ENCODE results near the gene NAT16.
A peak's percentile ranks its signal among the peaks of the same experiment; 100 is the strongest.
"Not testable (repeated sequence)": the region's sequence is repeated elsewhere in the genome, so short reads cannot be mapped to it uniquely, and the experiment has no call there.

NAT16 gene

GRCh38 chr7:101151908-101152651 lies 28.0 kb downstream of the NAT16 start:
- no peak overlapping the region for H3K4me3 ChIP-seq (ENCODE audit: low read length)
- H3K9ac ChIP-seq (ENCODE audit: low read length), result no peak overlapping the region
- no peaks in the 10 kb centered on the region for H3K9me3 ChIP-seq (ENCODE audit: control insufficient read depth, low read length)
- no peaks in the 10 kb centered on the region for H3K27me3 ChIP-seq (replicated peaks; ENCODE audit: control insufficient read depth, insufficient read depth, low read length)
- peaks cover 10% of the 10 kb centered on the region for H3K4me1 ChIP-seq (ENCODE audit: control insufficient read depth, insufficient read depth, low read length)
- DNase-seq (ENCODE audit: low read depth), result no peak
- H3K36me3 ChIP-seq (ENCODE audit: control insufficient read depth, insufficient read depth, low read length, severe bottlenecking), result peaks cover 6% of the 10 kb centered on the region

- no peak for DNase-seq (ENCODE audit: low read depth)
- peaks cover 22% of the 10 kb centered on the region for H3K4me1 ChIP-seq (ENCODE audit: control insufficient read depth, insufficient read depth, low read length)
- no peak overlapping the region for H3K9ac ChIP-seq (ENCODE audit: low read length)
- H3K36me3 ChIP-seq (ENCODE audit: control insufficient read depth, insufficient read depth, low read length, severe bottlenecking), result peaks cover 21% of the 10 kb centered on the region
- H3K9me3 ChIP-seq (ENCODE audit: control insufficient read depth, low read length), result no peaks in the 10 kb centered on the region
- peaks cover under 1% of the 10 kb centered on the region for H3K27me3 ChIP-seq (replicated peaks; ENCODE audit: control insufficient read depth, insufficient read depth, low read length)
- H3K4me3 ChIP-seq (ENCODE audit: low read length), result no peak overlapping the region
Observed at GRCh38 chr7:101140746-101141382, 39.2 kb downstream of the NAT16 start.

- peaks cover 22% of the 10 kb centered on the region for H3K4me1 ChIP-seq (ENCODE audit: control insufficient read depth, insufficient read depth, low read length)
- peak; percentile 36 for DNase-seq (ENCODE audit: low read depth)
- no peaks in the 10 kb centered on the region for H3K27me3 ChIP-seq (replicated peaks; ENCODE audit: control insufficient read depth, insufficient read depth, low read length)
- H3K36me3 ChIP-seq (ENCODE audit: control insufficient read depth, insufficient read depth, low read length, severe bottlenecking), result peaks cover 26% of the 10 kb centered on the region
- H3K4me3 ChIP-seq (ENCODE audit: low read length), result no peak overlapping the region
- H3K9me3 ChIP-seq (ENCODE audit: control insufficient read depth, low read length), result no peaks in the 10 kb centered on the region
- no peak overlapping the region for H3K9ac ChIP-seq (ENCODE audit: low read length)
Observed at GRCh38 chr7:101140339-101140699, 39.8 kb downstream of the NAT16 start.

DNA sequence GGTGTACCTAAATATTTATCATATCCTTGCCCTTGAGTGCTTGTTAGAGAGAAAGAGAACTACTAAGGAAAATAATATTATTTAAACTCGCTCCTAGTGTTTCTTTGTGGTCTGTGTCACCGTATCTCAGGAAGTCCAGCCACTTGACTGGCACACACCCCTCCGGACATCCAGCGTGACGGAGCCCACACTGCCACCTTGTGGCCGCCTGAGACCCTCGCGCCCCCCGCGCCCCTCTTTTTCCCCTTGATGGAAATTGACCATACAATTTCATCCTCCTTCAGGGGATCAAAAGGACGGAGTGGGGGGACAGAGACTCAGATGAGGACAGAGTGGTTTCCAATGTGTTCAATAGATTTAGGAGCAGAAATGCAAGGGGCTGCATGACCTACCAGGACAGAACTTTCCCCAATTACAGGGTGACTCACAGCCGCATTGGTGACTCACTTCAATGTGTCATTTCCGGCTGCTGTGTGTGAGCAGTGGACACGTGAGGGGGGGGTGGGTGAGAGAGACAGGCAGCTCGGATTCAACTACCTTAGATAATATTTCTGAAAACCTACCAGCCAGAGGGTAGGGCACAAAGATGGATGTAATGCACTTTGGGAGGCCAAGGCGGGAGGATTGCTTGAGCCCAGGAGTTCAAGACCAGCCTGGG lies 41.8 kb downstream of the NAT16 start:
- Histone ChIP-seq H3K36me3 (ENCODE audit: control insufficient read depth, insufficient read depth, low read length, severe bottlenecking) (peaks cover 41% of the 10 kb centered on the region), H3K4me3 (ENCODE audit: low read length) (peak overlapping the region; percentile 46), H3K4me1 (ENCODE audit: control insufficient read depth, insufficient read depth, low read length) (peaks cover 30% of the 10 kb centered on the region), H3K9ac (ENCODE audit: low read length) (peak overlapping the region; percentile 78), H3K9me3 (ENCODE audit: control insufficient read depth, low read length) (no peaks in the 10 kb centered on the region), H3K27me3 (replicated peaks; ENCODE audit: control insufficient read depth, insufficient read depth, low read length) (no peaks in the 10 kb centered on the region)
- DNase-seq (ENCODE audit: low read depth), result peak; percentile 95

GRCh38 chr7:101137651-101138212 lies 42.4 kb downstream of the NAT16 start:
- Histone ChIP-seq H3K9me3 (ENCODE audit: control insufficient read depth, low read length) (no peaks in the 10 kb centered on the region), H3K27me3 (replicated peaks; ENCODE audit: control insufficient read depth, insufficient read depth, low read length) (no peaks in the 10 kb centered on the region), H3K36me3 (ENCODE audit: control insufficient read depth, insufficient read depth, low read length, severe bottlenecking) (peaks cover 47% of the 10 kb centered on the region), H3K4me3 (ENCODE audit: low read length) (peak overlapping the region; percentile 41), H3K9ac (ENCODE audit: low read length) (peak overlapping the region; percentile 78), H3K4me1 (ENCODE audit: control insufficient read depth, insufficient read depth, low read length) (peaks cover 30% of the 10 kb centered on the region)
- no peak for DNase-seq (ENCODE audit: low read depth)

DNA sequence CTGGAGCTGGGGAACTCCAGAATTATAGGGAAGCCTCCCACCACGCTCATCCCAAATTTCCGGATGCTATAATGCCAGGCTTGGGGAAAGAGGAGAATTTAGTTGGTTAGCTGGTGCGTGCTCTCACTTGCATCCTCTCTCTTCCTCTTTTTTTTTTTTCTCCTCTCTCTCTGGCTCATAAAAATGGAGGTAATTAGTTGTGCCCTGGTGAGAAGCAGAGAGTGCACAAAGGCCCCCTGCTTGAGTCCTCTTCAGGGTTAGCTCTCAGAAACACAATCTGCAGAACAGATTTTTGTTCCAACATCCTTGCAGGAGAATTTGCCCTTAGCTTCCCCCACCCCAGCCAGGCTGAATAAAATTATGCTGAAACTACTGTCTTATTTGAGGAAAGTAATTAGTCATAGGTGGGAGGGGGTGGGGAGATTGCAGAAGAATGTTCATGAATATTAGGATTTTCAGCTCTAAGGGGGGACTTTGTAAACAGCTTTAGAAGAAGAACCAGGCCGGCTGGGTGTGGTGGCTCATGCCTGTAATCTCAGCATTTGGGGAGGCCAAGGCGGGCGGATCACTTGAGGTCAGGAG lies 45.6 kb downstream of the NAT16 start:
- H3K9ac ChIP-seq (ENCODE audit: low read length), result peak overlapping the region; percentile 24
- DNase-seq (ENCODE audit: low read depth), result no peak
- no peaks in the 10 kb centered on the region for H3K27me3 ChIP-seq (replicated peaks; ENCODE audit: control insufficient read depth, insufficient read depth, low read length)
- H3K9me3 ChIP-seq (ENCODE audit: control insufficient read depth, low read length), result no peaks in the 10 kb centered on the region
- H3K4me3 ChIP-seq (ENCODE audit: low read length), result no peak overlapping the region
- peaks cover 37% of the 10 kb centered on the region for H3K4me1 ChIP-seq (ENCODE audit: control insufficient read depth, insufficient read depth, low read length)
- peaks cover 72% of the 10 kb centered on the region for H3K36me3 ChIP-seq (ENCODE audit: control insufficient read depth, insufficient read depth, low read length, severe bottlenecking)

DNA sequence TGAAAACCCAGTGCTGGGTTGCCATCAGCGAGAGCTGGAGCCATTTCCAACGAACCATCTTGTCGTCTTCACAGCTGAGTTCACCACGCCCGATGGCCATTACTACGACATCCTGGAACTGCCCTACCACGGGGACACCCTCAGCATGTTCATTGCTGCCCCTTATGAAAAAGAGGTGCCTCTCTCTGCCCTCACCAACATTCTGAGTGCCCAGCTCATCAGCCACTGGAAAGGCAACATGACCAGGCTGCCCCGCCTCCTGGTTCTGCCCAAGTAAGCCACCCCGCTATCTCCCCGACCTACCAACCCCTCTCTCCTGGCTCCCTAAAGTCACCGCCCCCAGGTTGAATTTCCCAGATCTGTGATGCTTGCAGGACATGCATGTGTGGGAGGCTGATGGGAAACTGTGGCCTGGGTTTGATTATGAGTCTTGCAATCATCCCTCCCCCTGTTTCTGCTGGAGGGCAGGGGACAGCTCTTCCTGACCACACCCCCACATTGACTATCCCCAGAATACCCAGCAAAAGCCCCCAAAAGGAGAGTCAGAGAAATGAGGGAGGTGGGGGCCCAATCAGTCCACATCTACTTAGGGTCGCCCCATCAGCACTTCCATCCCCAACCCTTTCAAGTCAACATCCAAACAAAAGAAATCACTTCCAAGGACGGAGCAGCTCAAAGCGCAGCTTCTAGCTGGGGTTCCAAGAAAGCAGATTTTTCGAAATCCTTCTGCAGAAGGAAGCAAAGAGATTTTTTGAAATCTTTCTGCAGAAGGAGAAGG lies 46.3 kb downstream of the NAT16 start:
- no peaks in the 10 kb centered on the region for H3K9me3 ChIP-seq (ENCODE audit: control insufficient read depth, low read length)
- peak overlapping the region; percentile 24 for H3K9ac ChIP-seq (ENCODE audit: low read length)
- H3K4me1 ChIP-seq (ENCODE audit: control insufficient read depth, insufficient read depth, low read length), result peaks cover 37% of the 10 kb centered on the region
- no peak for DNase-seq (ENCODE audit: low read depth)
- H3K27me3 ChIP-seq (replicated peaks; ENCODE audit: control insufficient read depth, insufficient read depth, low read length), result no peaks in the 10 kb centered on the region
- peaks cover 72% of the 10 kb centered on the region for H3K36me3 ChIP-seq (ENCODE audit: control insufficient read depth, insufficient read depth, low read length, severe bottlenecking)
- no peak overlapping the region for H3K4me3 ChIP-seq (ENCODE audit: low read length)

DNA sequence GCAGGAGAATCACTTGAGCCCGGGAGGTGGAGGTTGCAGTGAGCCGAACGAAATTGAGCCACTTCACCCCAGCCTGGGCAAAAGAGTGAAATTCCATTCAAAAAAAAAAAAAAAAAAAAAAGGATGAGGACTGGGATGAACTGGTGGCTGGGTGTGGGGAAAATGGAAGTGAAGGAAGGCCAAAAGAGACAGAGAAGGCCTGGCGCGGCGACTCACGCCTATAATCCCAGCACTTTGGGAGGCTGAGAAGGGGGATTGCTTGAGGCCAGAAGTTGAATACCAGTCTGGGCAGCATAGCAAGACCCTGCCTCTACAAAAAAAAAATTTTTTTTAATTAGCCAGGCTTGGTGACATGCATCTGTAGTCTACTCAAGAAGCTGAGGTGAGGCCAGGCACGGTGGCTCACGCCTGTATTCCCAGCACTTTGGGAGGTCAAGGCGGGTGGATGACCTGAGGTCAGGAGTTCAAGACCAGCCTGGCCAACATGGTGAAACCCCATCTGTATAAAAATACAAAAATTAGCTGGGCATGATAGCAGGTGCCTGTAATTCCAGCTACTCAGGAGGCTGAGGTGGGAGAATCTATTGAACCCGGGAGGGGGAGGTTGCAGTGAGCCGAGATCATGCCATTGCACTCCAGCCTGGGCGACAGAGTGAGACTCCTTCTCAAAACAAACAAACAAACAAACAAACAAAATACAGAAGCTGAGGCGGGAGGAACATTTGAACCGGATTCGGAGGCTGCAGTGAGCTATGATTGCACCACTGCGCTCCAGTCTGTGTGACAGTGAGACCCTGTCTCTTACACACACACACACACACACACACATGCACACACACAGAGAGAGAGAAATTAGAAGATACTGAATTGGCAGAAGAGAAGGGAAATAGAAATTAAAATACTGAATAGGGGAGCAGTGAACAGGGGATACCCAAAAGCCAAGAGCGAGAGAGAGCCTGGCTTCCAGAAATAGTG lies 47.2 kb downstream of the NAT16 start:
- H3K9me3 ChIP-seq (ENCODE audit: control insufficient read depth, low read length); DNase-seq (ENCODE audit: low read depth); H3K4me3 ChIP-seq (ENCODE audit: low read length); H3K27me3 ChIP-seq (replicated peaks; ENCODE audit: control insufficient read depth, insufficient read depth, low read length): not testable (repeated sequence)
- Histone ChIP-seq H3K4me1 (ENCODE audit: control insufficient read depth, insufficient read depth, low read length) (peaks cover 38% of the 10 kb centered on the region), H3K36me3 (ENCODE audit: control insufficient read depth, insufficient read depth, low read length, severe bottlenecking) (peaks cover 75% of the 10 kb centered on the region), H3K9ac (ENCODE audit: low read length) (peak overlapping the region; percentile 24)

GRCh38 chr7:101129603-101130117 lies 50.4 kb downstream of the NAT16 start:
- H3K4me1 ChIP-seq (ENCODE audit: control insufficient read depth, insufficient read depth, low read length), result peaks cover 41% of the 10 kb centered on the region
- H3K4me3 ChIP-seq (ENCODE audit: low read length), result peak overlapping the region; percentile 86
- H3K9me3 ChIP-seq (ENCODE audit: control insufficient read depth, low read length), result no peaks in the 10 kb centered on the region
- peaks cover 49% of the 10 kb centered on the region for H3K36me3 ChIP-seq (ENCODE audit: control insufficient read depth, insufficient read depth, low read length, severe bottlenecking)
- no peaks in the 10 kb centered on the region for H3K27me3 ChIP-seq (replicated peaks; ENCODE audit: control insufficient read depth, insufficient read depth, low read length)
- DNase-seq (ENCODE audit: low read depth), result no peak
- H3K9ac ChIP-seq (ENCODE audit: low read length), result peak overlapping the region; percentile 88

All from adipocyte (in vitro differentiated cells).